HepG2 (cell line): ENCODE results near the gene SGCD. TPM values are rescaled to one million over a fixed set of nuclear protein-coding genes. Genes with fewer than 3 reads are reported as not detected.

Source experiments
- ATAC-seq: fragments of 200-7000 bp; cut with Tn5 transposase; 3 replicates; pipeline ENCODE4 v1.9.1; 2020; ENCODE audit warnings: mild to moderate bottlenecking, moderate library complexity
- BruUV-seq: library from RNA; stranded (reverse); fragments of 400-500 nt; replicated peaks from 2 replicates; lab custom pipeline; 2021; lab: Mats Ljungman, UMichigan
- CTCF ChIA-PET: fragments of 300-600 bp; formaldehyde crosslinking; extraction: SDS; loops from one replicate; lab custom pipeline; 2021; ENCODE audit warnings: low total read pairs, inconsistent platforms, low intra/inter-chr PET ratio; lab: Yijun Ruan, JAX
- POLR2A ChIA-PET: fragments of 350-600 bp; sonication (Branson Sonifier 250); formaldehyde crosslinking; loops from one replicate; lab custom pipeline; 2020; ENCODE audit warnings: antibody characterized with exemption, inconsistent platforms; lab: Yijun Ruan, JAX
- DNase-seq: peaks from one replicate; pipeline ENCODE4 v3.0.0-alpha.2; 2015; ENCODE audit warnings: low spot score
- FAIRE-seq: peaks from 3 replicates; lab custom pipeline; 2011; peaks lifted over from hg19 to GRCh38; lab: Jason Lieb, UNC
- H2AFZ ChIP-seq: one replicate; pipeline ENCODE4 v1.6.1; 2011; ENCODE audit warnings: low read length, inconsistent platforms
- H3K27ac ChIP-seq: fragments of 300-600 bp; 3 replicates; pipeline ENCODE4 v1.8.0; 2011; ENCODE audit warnings: mixed run types, mild to moderate bottlenecking, mixed read lengths, low read length, inconsistent platforms; ENCODE audit not compliant: insufficient read depth; ENCODE audit errors: extremely low read length
- H3K27me3 ChIP-seq, 2 experiments: fragments of 200-600 bp in 1 of 2; 2 replicates in 1 of 2; 3 replicates in 1 of 2; pipeline versions ENCODE4 v1.6.0 to v1.8.0; 2011; ENCODE audit warnings: low read length in 2 of 2, mild to moderate bottlenecking in 2 of 2, moderate library complexity in 2 of 2, inconsistent platforms in 1 of 2; ENCODE audit not compliant: insufficient read depth in 2 of 2, control insufficient read depth in 1 of 2
- H3K36me3 ChIP-seq, 2 experiments: fragments of 200-600 bp in 1 of 2; replicated peaks in 1 of 2; 2 replicates in 1 of 2; 3 replicates in 1 of 2; pipeline versions ENCODE4 v1.5.1 to v1.8.0; 2011; ENCODE audit warnings: low read length in 2 of 2, inconsistent platforms in 1 of 2; ENCODE audit not compliant: insufficient read depth in 2 of 2, control insufficient read depth in 1 of 2
- H3K4me1 ChIP-seq: 2 replicates; pipeline ENCODE4 v1.5.1; 2012; ENCODE audit warnings: low read length, inconsistent platforms; ENCODE audit not compliant: insufficient read depth
- H3K4me2 ChIP-seq: 2 replicates; pipeline ENCODE4 v1.6.0; 2011; ENCODE audit warnings: low read depth, low read length, inconsistent platforms
- H3K4me3 ChIP-seq, 3 experiments: fragments of 200-600 bp in 1 of 3; sonication (generic), shearing (Covaris generic) in 1 of 3; replicated peaks in 1 of 3; 2 replicates each; pipeline ENCODE4 v1.5.1; 2011 to 2016; ENCODE audit warnings: low read length in 3 of 3, inconsistent platforms in 2 of 3, low read depth in 2 of 3, mild to moderate bottlenecking in 2 of 3, control low read depth in 1 of 3, mixed read lengths in 1 of 3; ENCODE audit not compliant: insufficient read depth in 1 of 3
- H3K79me2 ChIP-seq: one replicate; pipeline ENCODE4 v1.6.1; 2011; ENCODE audit warnings: low read length, inconsistent platforms; ENCODE audit not compliant: insufficient read depth
- H3K9ac ChIP-seq: 2 replicates; pipeline ENCODE4 v1.6.0; 2011; ENCODE audit warnings: mild to moderate bottlenecking, low read depth, low read length, inconsistent platforms; ENCODE audit not compliant: insufficient read depth
- H3K9me3 ChIP-seq: 2 replicates; pipeline ENCODE4 v1.5.1; 2012; ENCODE audit warnings: mild to moderate bottlenecking, low read length
- H4K20me1 ChIP-seq: 2 replicates; pipeline ENCODE4 v1.6.0; 2011; ENCODE audit warnings: inconsistent platforms, mild to moderate bottlenecking, low read length, moderate library complexity; ENCODE audit not compliant: insufficient read depth
- ARID4A ChIP-seq: sonication (generic); formaldehyde crosslinking; IDR thresholded peaks from 2 replicates; pipeline ENCODE4 v1.5.0; 2020; ENCODE audit warnings: mild to moderate bottlenecking, missing genetic modification reagents, borderline replicate concordance
- HOXA3 ChIP-seq: sonication (generic); formaldehyde crosslinking; IDR thresholded peaks from 2 replicates; pipeline ENCODE4 v1.5.0; 2020; ENCODE audit warnings: missing genetic modification reagents
- SNAPC4 ChIP-seq: sonication (generic); formaldehyde crosslinking; IDR thresholded peaks from 2 replicates; pipeline ENCODE4 v1.4.0; 2020; ENCODE audit warnings: mild to moderate bottlenecking, missing genetic modification reagents
- SRY ChIP-seq: sonication (generic); formaldehyde crosslinking; IDR thresholded peaks from 2 replicates; pipeline ENCODE4 v1.8.0; 2022; ENCODE audit warnings: mild to moderate bottlenecking, missing genetic modification reagents
- SSRP1 ChIP-seq: IDR thresholded peaks from 2 replicates; pipeline ENCODE4 v1.6.1; 2016; ENCODE audit warnings: control low read depth
- ZNF563 ChIP-seq: sonication (generic); formaldehyde crosslinking; IDR thresholded peaks from 2 replicates; pipeline ENCODE4 v1.8.0; 2022; ENCODE audit warnings: mild to moderate bottlenecking, moderate library complexity, missing genetic modification reagents
- WGBS: methylation state at CpG from one replicate; pipeline ENCODE4 v1.1.6; 2017; ENCODE audit warnings: low lambda C conversion rate; 5-methylcytosine and 5-hydroxymethylcytosine counted together
- in situ Hi-C: cut with HindIII; loops from 2 replicates; pipeline ENCODE4 v1.10.0; 2017; ENCODE audit warnings: low pct_unique_long_range_greater_than_20kb; ENCODE audit not compliant: extremely low pct_ligation_motif_present
- intact Hi-C: fragments of 100-400 bp; cut with micrococcal nuclease; formaldehyde crosslinking; loops from one replicate; pipeline ENCODE4 v1.10.0; 2022; ENCODE audit not compliant: unreplicated experiment
- polyA plus RNA-seq, 8 experiments: library from polyadenylated mRNA; depleted of rRNA in 3 of 8; stranded (reverse) in 7 of 8; unstranded in 1 of 8; fragments of >200 nt; fragmentation: Illumina TruSeq in 4 of 8; extraction: Trizol in 4 of 8; gene quantifications; 2 replicates each; pipeline versions ENCODE4 v1.2.1 to v1.2.3, GENCODE V29; 2011 to 2016; ENCODE audit warnings: low read depth in 4 of 8, missing spikeins in 1 of 8, mixed read lengths in 1 of 8; ENCODE audit not compliant: insufficient read depth in 1 of 8
- total RNA-seq, 5 experiments: library from RNA; depleted of rRNA; stranded (reverse); fragments of >200 nt; fragmentation: Illumina TruSeq; extraction: Trizol; gene quantifications; 2 replicates each; pipeline ENCODE4 v1.2.3, GENCODE V29; 2016; ENCODE audit warnings: low read depth in 1 of 5
- TF ChIP-seq, protein P1 (sequence below): sonication (generic); formaldehyde crosslinking; IDR thresholded peaks from 2 replicates; pipeline ENCODE4 v1.4.0; 2020; ENCODE audit warnings: missing genetic modification reagents, borderline replicate concordance
- TF ChIP-seq, protein P2 (sequence below): sonication (generic); formaldehyde crosslinking; IDR thresholded peaks from 2 replicates; pipeline ENCODE4 v1.4.0; 2020; ENCODE audit warnings: mild to moderate bottlenecking, low read depth, missing genetic modification reagents

SGCD gene
- total and polyA plus RNA-seq, 2 of the 13 experiments (the other 11 are each of a cell fraction or from before 2014, with no cell fraction given), result not detected

DNA sequence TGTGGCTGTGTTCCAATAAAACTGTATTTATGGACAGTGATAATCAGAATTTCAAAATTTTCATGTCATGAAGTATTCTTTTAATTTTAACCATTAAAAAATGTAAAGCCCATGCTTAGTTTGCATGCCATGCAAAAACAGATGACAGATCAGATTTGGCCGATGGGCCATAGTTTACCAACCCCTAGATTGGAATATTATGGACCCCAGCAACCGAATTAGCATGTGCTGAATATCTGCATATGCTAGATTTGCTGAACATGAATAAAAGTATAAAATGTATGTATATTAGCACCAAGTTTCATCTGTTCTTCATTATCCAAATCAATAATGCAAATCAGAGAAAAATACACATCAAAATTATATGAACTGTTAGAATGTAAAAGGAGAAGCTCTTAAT lies 364.6 kb downstream of the SGCD start:
- Histone ChIP-seq H3K9me3 (no peaks in the 10 kb centered on the region), H3K79me2 (no peaks in the 10 kb centered on the region), H3K36me3 (no peaks in the 10 kb centered on the region), H3K27ac (no peak overlapping the region), H4K20me1 (no peaks in the 10 kb centered on the region), H3K27me3 (no peaks in the 10 kb centered on the region), H2AFZ (no peak overlapping the region), H3K9ac (no peak overlapping the region), H3K4me3 (no peak overlapping the region), H3K4me1 (peaks cover 38% of the 10 kb centered on the region), H3K4me2 (no peak overlapping the region)
- 96% methylated on average over 2 of the region's 2 CpGs for WGBS
- POLR2A ChIA-PET, result no interaction called here
- DNase-seq (no peak), FAIRE-seq (no peak), ATAC-seq (no peak)
- CTCF ChIA-PET, result no interaction called here
- intact Hi-C loops (loop anchor here (10.0 kb wide), 1 partner anchor 443 kb away; no protein-coding TSS in a partner anchor), in situ Hi-C loops (loop anchor here (25.0 kb wide), 1 partner anchor 446 kb away; the partner anchor contains the start of gene MED7)
- BruUV-seq, result no TSS peak
- TF ChIP-seq, protein P1, sequence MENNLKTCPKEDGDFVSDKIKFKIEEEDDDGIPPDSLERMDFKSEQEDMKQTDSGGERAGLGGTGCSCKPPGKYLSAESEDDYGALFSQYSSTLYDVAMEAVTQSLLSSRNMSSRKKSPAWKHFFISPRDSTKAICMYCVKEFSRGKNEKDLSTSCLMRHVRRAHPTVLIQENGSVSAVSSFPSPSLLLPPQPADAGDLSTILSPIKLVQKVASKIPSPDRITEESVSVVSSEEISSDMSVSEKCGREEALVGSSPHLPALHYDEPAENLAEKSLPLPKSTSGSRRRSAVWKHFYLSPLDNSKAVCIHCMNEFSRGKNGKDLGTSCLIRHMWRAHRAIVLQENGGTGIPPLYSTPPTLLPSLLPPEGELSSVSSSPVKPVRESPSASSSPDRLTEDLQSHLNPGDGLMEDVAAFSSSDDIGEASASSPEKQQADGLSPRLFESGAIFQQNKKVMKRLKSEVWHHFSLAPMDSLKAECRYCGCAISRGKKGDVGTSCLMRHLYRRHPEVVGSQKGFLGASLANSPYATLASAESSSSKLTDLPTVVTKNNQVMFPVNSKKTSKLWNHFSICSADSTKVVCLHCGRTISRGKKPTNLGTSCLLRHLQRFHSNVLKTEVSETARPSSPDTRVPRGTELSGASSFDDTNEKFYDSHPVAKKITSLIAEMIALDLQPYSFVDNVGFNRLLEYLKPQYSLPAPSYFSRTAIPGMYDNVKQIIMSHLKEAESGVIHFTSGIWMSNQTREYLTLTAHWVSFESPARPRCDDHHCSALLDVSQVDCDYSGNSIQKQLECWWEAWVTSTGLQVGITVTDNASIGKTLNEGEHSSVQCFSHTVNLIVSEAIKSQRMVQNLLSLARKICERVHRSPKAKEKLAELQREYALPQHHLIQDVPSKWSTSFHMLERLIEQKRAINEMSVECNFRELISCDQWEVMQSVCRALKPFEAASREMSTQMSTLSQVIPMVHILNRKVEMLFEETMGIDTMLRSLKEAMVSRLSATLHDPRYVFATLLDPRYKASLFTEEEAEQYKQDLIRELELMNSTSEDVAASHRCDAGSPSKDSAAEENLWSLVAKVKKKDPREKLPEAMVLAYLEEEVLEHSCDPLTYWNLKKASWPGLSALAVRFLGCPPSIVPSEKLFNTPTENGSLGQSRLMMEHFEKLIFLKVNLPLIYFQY (CRISPR knock-in tag), result no peak
- TF ChIP-seq SNAPC4 (CRISPR knock-in tag) (no peak), SRY (CRISPR knock-in tag) (no peak), HOXA3 (CRISPR knock-in tag) (no peak), SSRP1 (CRISPR knock-in tag) (no peak), ARID4A (no peak), ZNF563 (no peak)
- TF ChIP-seq, protein P2, sequence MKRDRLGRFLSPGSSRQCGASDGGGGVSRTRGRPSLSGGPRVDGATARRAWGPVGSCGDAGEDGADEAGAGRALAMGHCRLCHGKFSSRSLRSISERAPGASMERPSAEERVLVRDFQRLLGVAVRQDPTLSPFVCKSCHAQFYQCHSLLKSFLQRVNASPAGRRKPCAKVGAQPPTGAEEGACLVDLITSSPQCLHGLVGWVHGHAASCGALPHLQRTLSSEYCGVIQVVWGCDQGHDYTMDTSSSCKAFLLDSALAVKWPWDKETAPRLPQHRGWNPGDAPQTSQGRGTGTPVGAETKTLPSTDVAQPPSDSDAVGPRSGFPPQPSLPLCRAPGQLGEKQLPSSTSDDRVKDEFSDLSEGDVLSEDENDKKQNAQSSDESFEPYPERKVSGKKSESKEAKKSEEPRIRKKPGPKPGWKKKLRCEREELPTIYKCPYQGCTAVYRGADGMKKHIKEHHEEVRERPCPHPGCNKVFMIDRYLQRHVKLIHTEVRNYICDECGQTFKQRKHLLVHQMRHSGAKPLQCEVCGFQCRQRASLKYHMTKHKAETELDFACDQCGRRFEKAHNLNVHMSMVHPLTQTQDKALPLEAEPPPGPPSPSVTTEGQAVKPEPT (CRISPR knock-in tag), result no peak
